Measurements from ENCODE around the gene GPT2.

GPT2 gene

GRCh38 chr16:46848768-46849764, 35.1 kb upstream of the GPT2 start:
- Histone ChIP-seq H3K9me3 (replicated peaks in 1 of 11) (peaks cover 5 to 13% (median 9%) of the 10 kb centered on the region in 11 experiments), H3K4me1 (no peaks in the 10 kb centered on the region), H3K27me3 (no peaks in the 10 kb centered on the region), H3K36me3 (no peaks in the 10 kb centered on the region), H3K4me2 (no peak overlapping the region), H3K9ac (no peak overlapping the region), H3K4me3 (no peak overlapping the region), H4K20me1 (no peaks in the 10 kb centered on the region), H3K27ac (no peak overlapping the region)
- TF ChIP-seq Cebpa-rat (IDR thresholded peaks at IDR 0.05), result no peak

DNA sequence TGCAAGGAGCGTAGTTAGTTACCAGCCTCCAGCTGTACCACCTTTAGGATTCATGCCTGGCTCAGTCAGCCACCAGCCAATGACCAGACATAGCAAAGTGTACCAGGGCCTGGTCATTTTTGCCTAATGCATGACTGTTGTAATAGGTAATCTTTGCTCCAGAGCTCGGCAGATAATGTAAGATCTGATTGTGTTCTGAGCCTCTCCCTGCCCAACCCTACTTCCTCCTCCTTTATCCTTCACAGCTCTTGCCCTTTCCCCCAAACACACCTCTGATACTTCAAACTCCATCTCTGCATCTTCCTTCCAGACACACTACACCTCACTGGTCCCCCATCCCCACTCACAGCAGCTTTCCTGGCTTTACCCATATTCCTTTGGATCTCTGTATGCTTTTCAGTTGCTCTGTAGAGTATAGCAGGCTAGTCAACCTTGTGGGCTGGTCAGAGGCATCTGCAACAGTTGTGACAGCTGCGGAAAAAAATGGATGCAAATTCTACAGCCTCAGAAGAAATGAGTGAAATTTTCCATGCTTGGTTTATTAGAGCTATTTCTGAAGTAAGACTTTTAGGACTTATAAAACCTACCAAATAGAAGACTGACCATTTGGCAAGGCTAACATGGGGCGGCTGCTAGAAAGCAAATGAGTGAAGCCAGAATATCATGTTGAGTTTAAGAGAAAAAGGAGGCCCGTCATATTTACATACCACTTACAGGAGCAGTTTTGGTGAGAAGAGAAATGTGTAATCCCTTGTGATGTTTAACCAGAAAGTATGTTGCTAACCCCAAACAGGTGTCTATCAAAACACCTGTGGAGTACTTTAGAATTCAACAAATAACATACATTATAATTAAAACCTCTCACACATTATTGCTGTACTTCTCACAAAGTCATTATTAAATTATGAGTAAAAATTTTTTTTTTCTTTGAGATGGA, 33.3 kb upstream of the GPT2 start:
- Histone ChIP-seq H3K9me3 (replicated peaks in 1 of 11) (no peaks in the 10 kb centered on the region), H3K4me1 (no peaks in the 10 kb centered on the region), H3K9ac (no peak overlapping the region), H4K20me1 (no peaks in the 10 kb centered on the region), H3K27me3 (no peaks in the 10 kb centered on the region), H3K36me3 (no peaks in the 10 kb centered on the region), H3K4me3 (no peak overlapping the region), H3K4me2 (no peak overlapping the region), H3K27ac (no peak overlapping the region)
- no peak for TF ChIP-seq Cebpa-rat (IDR thresholded peaks at IDR 0.05)

- no peaks in the 10 kb centered on the region for H3K36me3 ChIP-seq
- H3K27ac ChIP-seq, result no peak overlapping the region
- H3K27me3 ChIP-seq, result no peaks in the 10 kb centered on the region
- H3K9me3 ChIP-seq (replicated peaks in 1 of 11), result no peaks in the 10 kb centered on the region
- H4K20me1 ChIP-seq, result no peaks in the 10 kb centered on the region
- no peaks in the 10 kb centered on the region for H3K4me1 ChIP-seq
- TF ChIP-seq Cebpa-rat (IDR thresholded peaks at IDR 0.05), result no peak
- no peak overlapping the region for H3K4me3 ChIP-seq
- H3K9ac ChIP-seq, result no peak overlapping the region
- no peak overlapping the region for H3K4me2 ChIP-seq
Observed at GRCh38 chr16:46852130-46852529, 32.0 kb upstream of the GPT2 start.

DNA sequence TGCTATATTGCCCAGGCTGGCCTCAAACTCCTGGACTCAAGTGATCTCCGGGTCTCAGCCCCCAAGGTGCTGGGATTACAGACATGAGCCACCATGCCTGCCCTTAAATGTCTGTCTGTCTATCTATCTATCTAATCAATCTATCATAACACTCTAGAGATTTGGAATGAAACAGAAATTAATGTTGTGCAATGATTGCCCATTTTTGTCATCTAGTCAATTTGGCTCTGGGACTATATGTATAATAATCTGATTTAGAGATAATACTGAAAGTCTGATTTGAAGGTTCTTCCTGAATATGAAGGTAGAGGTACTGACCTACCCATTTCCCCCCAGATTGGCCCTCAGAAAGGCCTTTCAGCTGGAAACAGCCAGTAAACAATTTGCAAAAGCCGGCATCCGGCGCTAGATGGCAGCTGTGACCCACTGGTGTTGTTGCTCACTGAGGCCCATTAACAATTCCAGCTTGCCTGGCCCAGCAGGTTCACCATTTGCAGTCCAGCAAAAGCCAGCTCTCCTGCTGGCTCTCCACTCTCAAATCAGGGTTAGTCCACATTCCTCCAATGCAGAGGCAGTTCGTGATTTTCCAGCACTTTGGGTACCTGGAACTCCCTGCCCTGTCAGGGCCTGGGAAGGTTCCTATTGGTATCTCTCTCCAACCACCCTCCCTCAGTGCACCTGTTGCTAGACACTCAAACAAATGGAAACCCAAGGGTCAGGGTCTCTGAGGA, 30.3 kb upstream of the GPT2 start:
- TF ChIP-seq Cebpa-rat (IDR thresholded peaks at IDR 0.05), result no peak
- no peak overlapping the region for H3K4me2 ChIP-seq

DNA sequence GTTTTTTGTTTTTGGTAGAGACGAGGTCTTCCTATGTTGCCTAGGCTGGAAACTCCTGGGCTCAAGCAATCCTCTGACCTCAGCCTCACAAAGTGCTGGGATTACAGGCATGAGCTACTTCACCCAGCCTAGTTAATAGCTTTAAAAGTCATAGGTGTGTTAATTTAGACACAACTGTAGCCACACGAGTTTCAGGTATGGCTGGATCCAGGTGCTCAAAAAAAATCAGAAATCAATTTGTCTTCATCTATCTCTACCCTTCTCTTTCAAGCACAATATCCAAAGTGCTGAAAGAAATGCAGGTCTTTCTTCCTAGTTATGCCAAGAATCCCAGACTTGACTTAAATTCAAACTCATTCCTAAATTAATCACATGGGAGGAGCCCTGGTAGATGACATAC, 29.3 kb upstream of the GPT2 start:
- H3K27me3 ChIP-seq, result no peaks in the 10 kb centered on the region
- TF ChIP-seq Cebpa-rat (IDR thresholded peaks at IDR 0.05), result no peak
- peaks cover 0 to 7% (median 0%) of the 10 kb centered on the region in 10 experiments; a peak in 6 of 20 replicates for H3K4me1 ChIP-seq
- no peaks in the 10 kb centered on the region for H4K20me1 ChIP-seq
- H3K9ac ChIP-seq, result no peak overlapping the region
- no peak overlapping the region for H3K4me2 ChIP-seq
- H3K9me3 ChIP-seq (replicated peaks in 1 of 11), result no peaks in the 10 kb centered on the region
- no peak overlapping the region for H3K27ac ChIP-seq
- no peaks in the 10 kb centered on the region for H3K36me3 ChIP-seq
- no peak overlapping the region for H3K4me3 ChIP-seq

More for the DNA sequence above, 30.3 kb upstream of the GPT2 start:
- no peaks in the 10 kb centered on the region for H3K27me3 ChIP-seq
- no peak overlapping the region for H3K9ac ChIP-seq
- H3K36me3 ChIP-seq, result no peaks in the 10 kb centered on the region
- no peak overlapping the region for H3K4me3 ChIP-seq
- H3K4me1 ChIP-seq, result no peaks in the 10 kb centered on the region
- H3K27ac ChIP-seq, result no peak overlapping the region
- H4K20me1 ChIP-seq, result no peaks in the 10 kb centered on the region
- no peaks in the 10 kb centered on the region for H3K9me3 ChIP-seq (replicated peaks in 1 of 11)

- no peak overlapping the region for H3K4me3 ChIP-seq
- TF ChIP-seq Cebpa-rat (IDR thresholded peaks at IDR 0.05), result no peak
- H3K9ac ChIP-seq, result no peak overlapping the region
- no peak overlapping the region for H3K4me2 ChIP-seq
- H3K27ac ChIP-seq, result no peak overlapping the region
- no peaks in the 10 kb centered on the region for H3K27me3 ChIP-seq
- H4K20me1 ChIP-seq, result no peaks in the 10 kb centered on the region
- no peaks in the 10 kb centered on the region for H3K9me3 ChIP-seq (replicated peaks in 1 of 11)
- no peaks in the 10 kb centered on the region for H3K36me3 ChIP-seq
- H3K4me1 ChIP-seq, result peaks cover 0 to 12% (median 0%) of the 10 kb centered on the region in 10 experiments; a peak in 6 of 20 replicates
Observed at GRCh38 chr16:46855389-46855788, 28.8 kb upstream of the GPT2 start.

DNA sequence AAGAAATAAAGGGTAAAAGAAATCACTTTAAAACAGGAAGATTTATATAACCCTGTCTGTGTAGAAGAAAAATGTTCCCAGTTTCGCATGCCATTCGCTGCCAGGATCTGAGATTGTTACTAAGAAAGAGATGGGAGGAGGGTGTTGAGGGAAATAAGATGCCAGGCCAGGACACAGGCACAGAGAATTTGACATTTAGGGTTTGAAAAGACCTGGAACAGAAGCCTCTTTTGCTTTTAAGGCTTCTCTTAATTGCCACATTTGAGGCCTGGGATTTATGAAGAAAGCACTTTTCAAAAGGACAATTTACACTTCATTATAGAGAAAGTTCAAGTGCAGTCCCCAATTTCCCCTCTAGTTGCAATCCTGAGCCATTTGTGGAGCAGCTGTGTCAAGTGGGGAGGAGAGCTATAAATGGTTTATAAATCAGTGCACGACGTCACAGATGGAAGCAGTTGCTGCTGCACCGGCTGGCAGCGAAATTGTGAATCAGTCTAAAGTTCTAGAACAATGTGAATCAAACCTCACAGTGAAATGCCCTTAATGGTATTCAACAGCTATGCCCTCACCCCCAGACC, 26.7 kb upstream of the GPT2 start:
- Histone ChIP-seq H3K4me1 (peaks cover 0 to 12% (median 0%) of the 10 kb centered on the region in 10 experiments; a peak in 6 of 20 replicates), H3K9ac (no peak overlapping the region), H3K4me2 (no peak overlapping the region), H4K20me1 (no peaks in the 10 kb centered on the region), H3K36me3 (no peaks in the 10 kb centered on the region), H3K4me3 (no peak overlapping the region), H3K27ac (no peak overlapping the region), H3K9me3 (replicated peaks in 1 of 11) (no peaks in the 10 kb centered on the region), H3K27me3 (no peaks in the 10 kb centered on the region)
- TF ChIP-seq Cebpa-rat (IDR thresholded peaks at IDR 0.05), result no peak

- no peak overlapping the region for H3K4me2 ChIP-seq
- H3K36me3 ChIP-seq, result no peaks in the 10 kb centered on the region
- no peak overlapping the region for H3K4me3 ChIP-seq
- H3K27ac ChIP-seq, result no peak overlapping the region
- no peak for TF ChIP-seq Cebpa-rat (IDR thresholded peaks at IDR 0.05)
- H3K4me1 ChIP-seq, result peaks cover 0 to 12% (median 0%) of the 10 kb centered on the region in 10 experiments; a peak in 6 of 20 replicates
- no peaks in the 10 kb centered on the region for H4K20me1 ChIP-seq
- H3K9me3 ChIP-seq (replicated peaks in 1 of 11), result no peaks in the 10 kb centered on the region
- H3K9ac ChIP-seq, result no peak overlapping the region
- no peaks in the 10 kb centered on the region for H3K27me3 ChIP-seq
Observed at GRCh38 chr16:46858151-46858550, 26.0 kb upstream of the GPT2 start.

Data from BLaER1 treated with 17β-estradiol and CSF1 and Interleukin-3, amounts not matched to agents 10 nM and 100 nM (cell line).